GM12874 (cell line): Measurements from ENCODE around the gene SMTN.

Experiments used
- CTCF ChIP-seq: IDR thresholded peaks from 2 replicates; pipeline ENCODE4 v1.5.1; 2011; ENCODE audit warnings: low read depth, mild to moderate bottlenecking, control low read depth, low read length, moderate library complexity; ENCODE audit not compliant: insufficient read depth

SMTN gene

GRCh38 chr22:31118046-31118820 is 37.1 kb downstream of the SMTN start:
- TF ChIP-seq CTCF: no peak

GRCh38 chr22:31119026-31119717 is 38.1 kb downstream of the SMTN start:
- TF ChIP-seq CTCF: no peak

GRCh38 chr22:31120230-31120629 is 39.1 kb downstream of the SMTN start:
- TF ChIP-seq CTCF: no peak

- TF ChIP-seq CTCF: no peak
Measured at GRCh38 chr22:31120642-31121041, 39.5 kb downstream of the SMTN start.

- TF ChIP-seq CTCF: no peak
Measured at GRCh38 chr22:31121403-31121802, 40.3 kb downstream of the SMTN start.

- TF ChIP-seq CTCF: no peak
Measured at GRCh38 chr22:31122196-31122531, 41.0 kb downstream of the SMTN start.

- no peak for TF ChIP-seq CTCF
Measured at GRCh38 chr22:31122532-31123291, 41.6 kb downstream of the SMTN start, which contains the start of gene INPP5J. TSS of gene INPP5J (plus strand) at chr22:31122966. CDS start at chr22:31123015, 49 bp downstream.
